ENCODE data around the gene GPT2.
A peak's percentile ranks its signal among the peaks of the same experiment; 100 is the strongest.

DNA sequence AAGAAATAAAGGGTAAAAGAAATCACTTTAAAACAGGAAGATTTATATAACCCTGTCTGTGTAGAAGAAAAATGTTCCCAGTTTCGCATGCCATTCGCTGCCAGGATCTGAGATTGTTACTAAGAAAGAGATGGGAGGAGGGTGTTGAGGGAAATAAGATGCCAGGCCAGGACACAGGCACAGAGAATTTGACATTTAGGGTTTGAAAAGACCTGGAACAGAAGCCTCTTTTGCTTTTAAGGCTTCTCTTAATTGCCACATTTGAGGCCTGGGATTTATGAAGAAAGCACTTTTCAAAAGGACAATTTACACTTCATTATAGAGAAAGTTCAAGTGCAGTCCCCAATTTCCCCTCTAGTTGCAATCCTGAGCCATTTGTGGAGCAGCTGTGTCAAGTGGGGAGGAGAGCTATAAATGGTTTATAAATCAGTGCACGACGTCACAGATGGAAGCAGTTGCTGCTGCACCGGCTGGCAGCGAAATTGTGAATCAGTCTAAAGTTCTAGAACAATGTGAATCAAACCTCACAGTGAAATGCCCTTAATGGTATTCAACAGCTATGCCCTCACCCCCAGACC, 26.7 kb upstream of the GPT2 start:
- TF ChIP-seq, protein P1, sequence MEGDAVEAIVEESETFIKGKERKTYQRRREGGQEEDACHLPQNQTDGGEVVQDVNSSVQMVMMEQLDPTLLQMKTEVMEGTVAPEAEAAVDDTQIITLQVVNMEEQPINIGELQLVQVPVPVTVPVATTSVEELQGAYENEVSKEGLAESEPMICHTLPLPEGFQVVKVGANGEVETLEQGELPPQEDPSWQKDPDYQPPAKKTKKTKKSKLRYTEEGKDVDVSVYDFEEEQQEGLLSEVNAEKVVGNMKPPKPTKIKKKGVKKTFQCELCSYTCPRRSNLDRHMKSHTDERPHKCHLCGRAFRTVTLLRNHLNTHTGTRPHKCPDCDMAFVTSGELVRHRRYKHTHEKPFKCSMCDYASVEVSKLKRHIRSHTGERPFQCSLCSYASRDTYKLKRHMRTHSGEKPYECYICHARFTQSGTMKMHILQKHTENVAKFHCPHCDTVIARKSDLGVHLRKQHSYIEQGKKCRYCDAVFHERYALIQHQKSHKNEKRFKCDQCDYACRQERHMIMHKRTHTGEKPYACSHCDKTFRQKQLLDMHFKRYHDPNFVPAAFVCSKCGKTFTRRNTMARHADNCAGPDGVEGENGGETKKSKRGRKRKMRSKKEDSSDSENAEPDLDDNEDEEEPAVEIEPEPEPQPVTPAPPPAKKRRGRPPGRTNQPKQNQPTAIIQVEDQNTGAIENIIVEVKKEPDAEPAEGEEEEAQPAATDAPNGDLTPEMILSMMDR (IDR thresholded peaks at IDR 0.05) = peak; percentile 28 to 62 (median 44)
- TF ChIP-seq POLR2A (IDR thresholded peaks at IDR 0.05) = no peak

Measured in right lobe of liver (tissue), 4 donors.